Measurements from ENCODE around the gene DNAI4. TPM values are rescaled to one million over a fixed set of nuclear protein-coding genes. Genes with fewer than 3 reads are reported as not detected.
"Not testable (repeated sequence)": the region's sequence is repeated elsewhere in the genome, so short reads cannot be mapped to it uniquely, and the experiment has no call there.

The DNAI4 gene
- total and polyA plus RNA-seq, 11 donors, result 0.72 to 18.9 (median 8.8) TPM

DNA sequence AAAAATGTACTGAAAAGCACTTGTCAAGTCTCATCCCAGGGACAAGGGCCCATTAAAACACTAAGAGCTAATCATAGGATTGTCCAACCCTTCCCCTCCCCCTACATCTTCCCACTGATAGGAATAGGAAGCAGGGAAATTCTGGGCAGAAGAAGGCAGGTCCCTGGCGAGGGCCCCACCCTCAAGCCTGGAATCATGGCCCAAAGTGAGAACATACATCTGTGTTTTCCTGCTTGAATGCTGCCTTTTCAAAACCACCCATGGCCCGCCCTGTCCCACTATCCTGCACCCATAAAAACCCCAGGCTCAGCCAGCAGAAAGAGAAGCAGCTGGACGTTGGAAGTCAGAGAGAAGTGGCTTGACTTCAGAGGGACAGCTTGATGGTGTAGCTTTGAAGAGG lies 4.8 kb downstream of the DNAI4 start:
- WGBS, 4 donors, result 92 to 95% (median 94%) methylated on average over 3 of the region's 3 CpGs
- ATAC-seq, result no peak
- H3K27ac ChIP-seq, result no peak overlapping the region
- no peak for DNase-seq
- TF ChIP-seq POLR2A (IDR thresholded peaks at IDR 0.05), result no peak
- TF ChIP-seq CTCF (IDR thresholded peaks at IDR 0.05), result no peak
- H3K36me3 ChIP-seq, result peaks cover 0 to 4% (median 0%) of the 10 kb centered on the region in 9 donors
- H3K9me3 ChIP-seq, result peaks cover 0 to 11% (median 0%) of the 10 kb centered on the region in 12 donors
- no peak overlapping the region for H3K4me3 ChIP-seq
- H3K27me3 ChIP-seq, result no peaks in the 10 kb centered on the region
- intact Hi-C loops (cut with DNase I), result loop anchor here in 6 of 10 donors (5.0 to 10.0 kb wide), 4 partner anchors 132 to 665 kb away; partner anchors contain the start of genes SERBP1 (in 1 of the 6) and SLC35D1 (in 1 of the 6)
- H3K4me1 ChIP-seq, result peaks cover 0 to 18% (median 11%) of the 10 kb centered on the region in 12 donors

DNA sequence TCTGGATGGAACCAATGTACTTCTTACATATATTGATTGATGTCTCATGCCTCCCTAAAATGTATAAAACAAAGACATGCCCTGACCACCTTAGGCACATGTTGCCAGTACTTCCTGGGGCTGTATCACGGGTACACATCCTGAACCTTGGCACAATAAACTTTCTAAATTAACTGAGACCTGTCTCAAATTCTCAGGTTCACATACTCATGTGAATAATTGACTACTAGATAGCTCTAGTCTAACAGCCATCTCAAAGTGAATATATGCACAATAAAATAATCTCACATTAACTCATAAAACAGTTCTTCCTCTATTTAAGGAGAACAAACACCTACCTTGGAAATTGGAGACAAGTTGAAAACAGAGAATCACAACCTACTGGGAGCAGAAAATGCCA lies 5.6 kb downstream of the DNAI4 start:
- H3K4me3 ChIP-seq, result no peak overlapping the region
- H3K9me3 ChIP-seq, result peaks cover 0 to 11% (median 0%) of the 10 kb centered on the region in 12 donors
- ATAC-seq (no peak), DNase-seq (no peak)
- H3K4me1 ChIP-seq, result peaks cover 0 to 16% (median 11%) of the 10 kb centered on the region in 12 donors
- intact Hi-C loops (cut with DNase I), result loop anchor here in 1 of 10 donors (10.0 kb wide), 1 partner anchor 154 kb away; no protein-coding TSS in a partner anchor
- no peaks in the 10 kb centered on the region for H3K27me3 ChIP-seq
- no peak overlapping the region for H3K27ac ChIP-seq
- TF ChIP-seq CTCF (IDR thresholded peaks at IDR 0.05), result no peak
- TF ChIP-seq POLR2A (IDR thresholded peaks at IDR 0.05), result no peak
- WGBS, 4 donors, result 90 to 95% (median 94%) methylated on average over 1 of the region's 1 CpG
- H3K36me3 ChIP-seq, result peaks cover 0 to 4% (median 0%) of the 10 kb centered on the region in 9 donors

- intact Hi-C loops (cut with DNase I), result loop anchor here in 1 of 10 donors (10.0 kb wide), 1 partner anchor 153 kb away; no protein-coding TSS in a partner anchor
- TF ChIP-seq POLR2A (IDR thresholded peaks at IDR 0.05), result no peak
- no peak for TF ChIP-seq CTCF (IDR thresholded peaks at IDR 0.05)
- H3K27ac ChIP-seq, result no peak overlapping the region
- peaks cover 0 to 4% (median 0%) of the 10 kb centered on the region in 12 donors for H3K4me1 ChIP-seq
- H3K4me3 ChIP-seq, result no peak overlapping the region
- peaks cover 0 to 4% (median 0%) of the 10 kb centered on the region in 9 donors for H3K36me3 ChIP-seq
- no peaks in the 10 kb centered on the region for H3K27me3 ChIP-seq
- ATAC-seq (no peak), DNase-seq (no peak)
- peaks cover 0 to 11% (median 0%) of the 10 kb centered on the region in 12 donors for H3K9me3 ChIP-seq
- 95 to 100% (median 98%) methylated on average over 1 of the region's 1 CpG for WGBS, 4 donors
Observed at GRCh38 chr1:66917476-66917875, 7.2 kb downstream of the DNAI4 start.

GRCh38 chr1:66916320-66916719 lies 8.3 kb downstream of the DNAI4 start:
- peaks cover 0 to 4% (median 0%) of the 10 kb centered on the region in 9 donors for H3K36me3 ChIP-seq
- 45 to 55% (median 48%) methylated on average over 2 of the region's 2 CpGs for WGBS, 4 donors
- no peak overlapping the region for H3K27ac ChIP-seq
- intact Hi-C loops (cut with DNase I), result loop anchor here in 1 of 10 donors (10.0 kb wide), 1 partner anchor 152 kb away; no protein-coding TSS in a partner anchor
- DNase-seq, result no peak
- no peak for TF ChIP-seq POLR2A (IDR thresholded peaks at IDR 0.05)
- TF ChIP-seq CTCF (IDR thresholded peaks at IDR 0.05), result no peak
- ATAC-seq, result no peak
- H3K4me3 ChIP-seq, result no peak overlapping the region
- H3K27me3 ChIP-seq, result no peaks in the 10 kb centered on the region
- H3K9me3 ChIP-seq, result peaks cover 0 to 11% (median 0%) of the 10 kb centered on the region in 12 donors
- H3K4me1 ChIP-seq, result peaks cover 0 to 4% (median 0%) of the 10 kb centered on the region in 12 donors

DNA sequence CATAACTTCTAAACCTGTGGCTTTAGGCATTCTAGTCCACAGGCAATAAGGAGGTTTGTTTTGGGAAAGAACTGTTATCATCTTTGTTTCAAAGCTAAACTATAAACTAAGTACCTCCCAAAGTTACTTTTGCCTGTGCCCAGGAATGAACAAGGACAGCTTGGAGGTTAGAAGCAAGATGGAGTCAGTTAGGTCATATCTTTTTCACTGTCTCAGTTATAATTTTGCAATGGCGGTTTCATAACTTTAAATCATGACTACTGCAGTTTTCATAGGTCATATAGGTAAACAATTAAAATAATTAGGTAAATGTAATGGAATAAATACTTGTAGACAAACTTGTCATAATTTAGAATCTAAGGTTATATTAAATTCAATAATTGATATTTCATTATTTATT lies 9.5 kb downstream of the DNAI4 start:
- not testable (repeated sequence) for H3K4me3 ChIP-seq, H3K27me3 ChIP-seq, H3K4me1 ChIP-seq, DNase-seq, H3K27ac ChIP-seq, H3K36me3 ChIP-seq, ATAC-seq
- intact Hi-C loops (cut with DNase I), result loop anchor here in 1 of 10 donors (10.0 kb wide), 1 partner anchor 150 kb away; no protein-coding TSS in a partner anchor
- WGBS, 4 donors, result 96 to 100% (median 98%) methylated on average over 1 of the region's 1 CpG
- peaks cover 0 to 11% (median 0%) of the 10 kb centered on the region in 12 donors for H3K9me3 ChIP-seq
